Stromal cell of bone marrow (primary cell): ENCODE data around the gene PGLYRP4.
"Not testable (repeated sequence)": the region's sequence is repeated elsewhere in the genome, so short reads cannot be mapped to it uniquely, and the experiment has no call there.

Source experiments
- DNase-seq: peaks from one replicate; pipeline ENCODE4 v3.0.0-alpha.2; 2012; ENCODE audit warnings: low read depth

The PGLYRP4 gene

GRCh38 chr1:153337980-153338853 is 10.4 kb downstream of the PGLYRP4 start:
- no peak for DNase-seq

DNA sequence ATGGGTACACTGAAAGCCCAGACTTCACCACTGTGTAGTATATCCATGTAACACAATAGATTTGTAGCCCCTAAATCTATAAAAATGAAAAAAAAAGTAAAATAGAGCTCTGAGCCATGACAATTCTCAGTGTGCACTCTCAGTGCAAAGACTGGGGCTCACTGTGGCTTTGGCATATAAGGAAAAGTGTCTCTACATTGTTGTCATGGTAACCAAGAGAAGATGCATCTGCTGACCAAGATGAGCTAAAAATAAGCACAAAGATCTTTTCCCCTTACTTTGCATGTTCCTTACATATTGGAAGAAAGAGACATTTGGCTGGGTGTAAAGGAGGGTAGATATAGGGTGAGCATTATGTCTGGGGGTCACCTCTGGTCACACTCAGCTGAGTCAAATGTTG is 12.0 kb downstream of the PGLYRP4 start:
- DNase-seq, result no peak

GRCh38 chr1:153333902-153334301 is 14.7 kb downstream of the PGLYRP4 start:
- DNase-seq, result no peak

DNA sequence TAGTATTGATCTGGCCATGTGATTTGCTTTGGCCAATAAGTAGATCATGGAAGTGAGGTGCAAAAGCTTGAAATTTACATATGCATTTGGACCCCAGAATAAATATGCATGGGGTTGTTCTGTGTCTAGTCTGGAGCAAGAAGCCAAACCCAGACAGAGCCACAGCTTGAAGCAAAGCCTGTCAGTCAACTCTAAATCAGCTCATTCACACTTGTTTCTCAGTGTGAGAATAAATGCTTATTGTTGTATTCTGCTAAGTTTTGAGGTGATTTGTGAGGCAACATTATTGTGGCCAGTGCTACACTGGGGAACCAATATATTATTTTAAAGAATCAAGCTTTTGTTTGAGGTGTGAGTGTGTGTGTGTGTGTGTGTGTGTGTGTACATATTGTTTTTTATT is 23.7 kb downstream of the PGLYRP4 start:
- DNase-seq, result no peak

GRCh38 chr1:153322568-153322967 is 26.1 kb downstream of the PGLYRP4 start:
- no peak for DNase-seq

- not testable (repeated sequence) for DNase-seq
These were observed 30.5 kb downstream of the PGLYRP4 start for GRCh38 chr1:153318145-153318544.

GRCh38 chr1:153316013-153316412 is 32.6 kb downstream of the PGLYRP4 start:
- not testable (repeated sequence) for DNase-seq

DNA sequence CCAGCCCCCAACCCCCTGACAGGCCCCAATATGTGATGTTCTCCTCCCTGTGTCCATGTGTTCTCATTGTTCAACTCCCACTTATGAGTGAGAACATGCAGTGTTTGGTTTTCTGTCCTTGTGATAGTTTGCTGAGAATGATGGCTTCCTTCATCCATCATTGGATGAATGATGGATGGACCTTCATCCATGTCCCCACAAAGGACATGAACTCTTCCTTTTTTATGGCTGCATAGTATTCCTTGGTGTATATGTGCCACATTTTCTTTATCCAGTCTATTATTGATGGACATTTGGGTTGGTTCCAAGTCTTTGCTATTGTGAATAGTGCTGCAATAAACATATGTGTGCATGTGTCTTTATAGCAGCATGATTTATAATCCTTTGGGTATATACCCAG is 34.3 kb downstream of the PGLYRP4 start:
- not testable (repeated sequence) for DNase-seq

- no peak for DNase-seq
These were observed 35.4 kb downstream of the PGLYRP4 start for GRCh38 chr1:153313288-153313687.

GRCh38 chr1:153312570-153313186 is 36.0 kb downstream of the PGLYRP4 start, which contains the start of gene PGLYRP3:
Gene PGLYRP3 (minus strand): TSS chr1:153312952. CDS start chr1:153310665, 2,287 bp downstream.
- no peak for DNase-seq

- DNase-seq, result no peak
These were observed 38.1 kb downstream of the PGLYRP4 start for GRCh38 chr1:153310526-153310925.

- no peak for DNase-seq
These were observed 39.2 kb downstream of the PGLYRP4 start for GRCh38 chr1:153309441-153309840.

DNA sequence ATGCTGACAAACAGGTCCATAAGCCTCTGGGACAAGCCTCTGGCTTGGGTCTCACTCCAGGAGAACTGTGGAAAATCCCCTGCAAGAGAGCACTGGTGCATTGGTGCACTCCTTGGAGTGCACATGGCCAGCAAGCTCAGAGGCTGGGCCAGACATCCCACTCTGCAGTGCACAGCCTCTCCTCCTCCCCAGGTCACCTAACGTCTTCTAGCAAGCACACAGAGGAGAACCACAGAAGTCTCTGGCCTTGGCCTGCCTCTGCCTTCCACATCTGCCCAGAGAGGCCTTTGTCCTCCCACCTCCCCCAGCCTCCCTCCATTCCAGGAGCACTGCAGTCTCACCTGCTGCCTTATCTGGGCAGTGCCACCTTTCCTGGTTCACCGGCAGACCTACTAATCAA is 40.1 kb downstream of the PGLYRP4 start:
- no peak for DNase-seq

GRCh38 chr1:153307221-153307600 is 41.4 kb downstream of the PGLYRP4 start:
- DNase-seq, result no peak

DNA sequence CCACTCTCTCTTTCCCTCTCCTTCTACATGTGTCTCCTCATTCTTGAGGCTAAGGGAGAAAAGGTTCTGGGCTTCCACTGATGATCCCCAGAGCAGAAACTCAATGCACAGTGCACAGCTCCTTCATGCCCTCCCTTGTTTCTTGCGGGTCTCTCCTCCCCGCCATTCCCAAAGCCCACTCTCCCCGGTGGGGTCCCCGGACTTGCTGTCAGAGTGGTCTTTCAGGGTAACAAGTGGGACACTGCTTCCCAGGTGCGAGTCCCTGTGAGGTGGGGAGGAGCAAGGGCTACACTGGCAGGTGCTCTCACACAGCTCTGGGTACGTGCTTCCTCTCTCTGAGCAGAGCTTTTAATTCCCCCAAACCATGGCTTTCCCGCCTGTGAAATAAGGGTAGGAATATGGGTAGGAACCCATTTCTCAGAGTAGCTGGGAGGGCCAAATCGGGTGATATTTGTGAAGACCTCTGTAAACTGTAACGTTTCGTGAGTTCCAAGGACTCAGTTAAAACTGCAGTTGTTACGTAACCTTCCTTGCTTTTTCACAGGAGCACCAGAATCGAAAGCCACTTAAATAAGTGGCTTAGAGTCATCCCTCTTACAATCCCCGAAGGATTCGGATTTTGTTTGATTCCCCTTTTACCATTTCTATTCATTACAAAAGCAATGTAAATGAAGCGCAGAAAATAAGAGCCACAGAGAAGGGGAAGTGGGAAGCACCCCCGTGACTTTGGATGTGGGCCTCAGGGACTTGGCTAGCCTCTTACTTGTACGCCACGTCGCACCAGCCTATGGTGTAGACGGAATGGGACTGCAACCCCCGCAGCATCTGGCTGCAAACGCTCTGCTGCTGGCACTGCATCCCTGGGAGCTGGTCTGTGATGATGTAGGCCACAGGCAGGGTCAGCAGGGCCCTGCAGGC is 42.1 kb downstream of the PGLYRP4 start:
- no peak for DNase-seq

GRCh38 chr1:153305682-153306081 is 43.0 kb downstream of the PGLYRP4 start:
- no peak for DNase-seq

GRCh38 chr1:153302308-153302707 is 46.3 kb downstream of the PGLYRP4 start:
- DNase-seq, result no peak

DNA sequence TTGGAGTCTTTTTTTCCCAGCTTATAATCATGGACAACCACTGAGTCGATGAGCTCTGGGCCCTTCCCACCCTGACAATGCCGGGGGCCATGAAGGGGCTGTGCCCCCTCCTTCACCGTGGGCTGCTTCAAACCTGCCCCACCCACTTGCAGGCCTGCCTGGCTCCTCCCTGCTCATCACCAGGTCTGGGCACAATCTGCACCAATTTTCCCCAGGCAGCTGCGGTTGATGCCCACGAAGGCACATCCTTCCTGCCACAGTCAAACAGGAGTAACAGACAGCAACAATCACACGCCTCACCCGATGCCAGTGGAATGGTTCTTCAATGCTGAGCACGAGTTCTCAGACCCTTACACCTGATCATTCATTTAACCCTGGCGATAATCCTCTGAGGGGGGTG is 54.8 kb downstream of the PGLYRP4 start:
- no peak for DNase-seq

DNA sequence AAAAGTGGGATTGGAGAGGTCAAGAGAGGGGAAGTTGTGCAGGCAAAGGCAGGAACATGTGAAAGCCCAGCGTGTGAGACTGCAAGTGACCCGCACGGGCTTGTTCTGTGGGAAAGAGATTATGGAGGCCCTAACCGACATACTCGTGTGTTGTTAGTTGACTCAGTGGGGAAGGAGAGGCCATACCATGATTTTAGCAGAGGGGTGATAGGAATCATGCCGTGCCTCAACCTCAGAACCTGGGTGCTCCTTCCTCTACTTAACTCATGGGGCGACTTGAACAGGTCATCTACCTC is 55.2 kb downstream of the PGLYRP4 start:
- no peak for DNase-seq

- DNase-seq, result no peak
These were observed 55.7 kb downstream of the PGLYRP4 start for GRCh38 chr1:153292740-153293479.

- no peak for DNase-seq
These were observed 56.5 kb downstream of the PGLYRP4 start for GRCh38 chr1:153292185-153292584.

- DNase-seq, result no peak
These were observed 57.1 kb downstream of the PGLYRP4 start for GRCh38 chr1:153291514-153291913.
